Chondrocyte (in vitro differentiated cells): ENCODE results near the gene HEXA. TPM values are rescaled to one million over a fixed set of nuclear protein-coding genes. Genes with fewer than 3 reads are reported as not detected.

ENCODE experiments used
- DNase-seq: peaks from one replicate; pipeline ENCODE4 v3.0.0; 2021; ENCODE audit warnings: mixed read lengths, low spot score
- H3K27ac Mint-ChIP-seq: one replicate; pipeline ENCODE4 v1.8.0; 2021; ENCODE audit warnings: mild to moderate bottlenecking, moderate library complexity, mixed read lengths; ENCODE audit not compliant: unreplicated experiment
- H3K27me3 Mint-ChIP-seq: 2 replicates; pipeline ENCODE4 v1.8.0; 2021; ENCODE audit warnings: low read depth, mixed read lengths
- H3K36me3 Mint-ChIP-seq: 2 replicates; pipeline ENCODE4 v1.8.0; 2021; ENCODE audit warnings: low read depth, mixed read lengths
- H3K4me1 Mint-ChIP-seq: 2 replicates; pipeline ENCODE4 v1.8.0; 2021; ENCODE audit warnings: low read depth, mild to moderate bottlenecking, mixed read lengths
- H3K4me3 Mint-ChIP-seq: one replicate; pipeline ENCODE4 v1.8.0; 2021; ENCODE audit warnings: mild to moderate bottlenecking, moderate library complexity, mixed read lengths; ENCODE audit not compliant: unreplicated experiment
- H3K9me3 Mint-ChIP-seq: 2 replicates; pipeline ENCODE4 v1.8.0; 2021; ENCODE audit warnings: low read depth, mixed read lengths
- total RNA-seq: library from RNA; stranded (reverse); gene quantifications from 3 replicates; pipeline ENCODE4 v1.2.1, GENCODE V29; 2021
- TF ChIP-seq, protein P1 (sequence below): fragments of 200-600 bp; sonication (generic); IDR thresholded peaks from 2 replicates; pipeline ENCODE4 v1.5.0; 2021; ENCODE audit warnings: antibody characterized with exemption, mild to moderate bottlenecking, moderate library complexity

Gene HEXA
- total RNA-seq, 1 donor from 2014 or later: 194 TPM

DNA sequence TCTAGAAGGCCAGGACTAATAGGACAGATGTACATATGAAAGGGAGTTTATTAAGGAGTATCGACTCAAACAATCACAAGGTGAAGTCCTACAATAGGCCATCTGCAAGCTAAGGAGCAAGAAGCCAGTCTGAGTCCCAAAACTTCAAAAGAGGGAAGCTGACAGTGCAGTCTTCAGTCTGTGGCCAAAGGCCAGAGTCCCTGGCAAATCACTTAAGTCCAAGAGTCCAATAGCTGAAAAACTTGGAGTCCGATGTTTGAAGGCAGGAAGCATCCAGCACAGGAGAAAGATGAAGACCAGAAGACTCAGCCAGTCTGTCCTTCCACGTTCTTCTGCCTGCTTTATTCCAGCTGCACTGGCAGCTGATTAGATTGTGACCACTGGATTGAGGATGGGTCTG is 44.8 kb downstream of the HEXA start:
- DNase-seq: no peak
- Mint-ChIP-seq H3K27ac (no peak overlapping the region), H3K27me3 (no peaks in the 10 kb centered on the region), H3K36me3 (peaks cover 18% of the 10 kb centered on the region), H3K9me3 (no peaks in the 10 kb centered on the region), H3K4me1 (no peaks in the 10 kb centered on the region), H3K4me3 (no peak overlapping the region)
- TF ChIP-seq, protein P1, sequence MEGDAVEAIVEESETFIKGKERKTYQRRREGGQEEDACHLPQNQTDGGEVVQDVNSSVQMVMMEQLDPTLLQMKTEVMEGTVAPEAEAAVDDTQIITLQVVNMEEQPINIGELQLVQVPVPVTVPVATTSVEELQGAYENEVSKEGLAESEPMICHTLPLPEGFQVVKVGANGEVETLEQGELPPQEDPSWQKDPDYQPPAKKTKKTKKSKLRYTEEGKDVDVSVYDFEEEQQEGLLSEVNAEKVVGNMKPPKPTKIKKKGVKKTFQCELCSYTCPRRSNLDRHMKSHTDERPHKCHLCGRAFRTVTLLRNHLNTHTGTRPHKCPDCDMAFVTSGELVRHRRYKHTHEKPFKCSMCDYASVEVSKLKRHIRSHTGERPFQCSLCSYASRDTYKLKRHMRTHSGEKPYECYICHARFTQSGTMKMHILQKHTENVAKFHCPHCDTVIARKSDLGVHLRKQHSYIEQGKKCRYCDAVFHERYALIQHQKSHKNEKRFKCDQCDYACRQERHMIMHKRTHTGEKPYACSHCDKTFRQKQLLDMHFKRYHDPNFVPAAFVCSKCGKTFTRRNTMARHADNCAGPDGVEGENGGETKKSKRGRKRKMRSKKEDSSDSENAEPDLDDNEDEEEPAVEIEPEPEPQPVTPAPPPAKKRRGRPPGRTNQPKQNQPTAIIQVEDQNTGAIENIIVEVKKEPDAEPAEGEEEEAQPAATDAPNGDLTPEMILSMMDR: no peak

DNA sequence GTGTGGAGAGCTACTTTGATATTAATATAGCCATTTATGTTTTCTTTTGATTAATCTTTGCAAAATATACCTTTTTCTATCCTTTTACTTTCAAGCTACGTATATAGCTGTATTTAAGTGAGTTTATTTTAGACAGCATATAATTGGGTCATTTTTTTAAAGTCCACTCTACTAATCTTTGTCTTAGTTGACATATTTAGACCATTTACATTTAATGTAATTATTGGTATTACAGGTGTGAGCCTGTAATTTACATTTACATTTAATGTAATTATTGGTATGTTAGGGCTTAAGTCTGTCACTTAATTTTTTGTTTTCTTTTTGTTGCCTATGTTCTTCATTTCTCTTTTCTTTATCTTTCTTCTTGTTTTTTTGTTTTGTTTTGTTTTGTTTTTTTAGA is 52.1 kb downstream of the HEXA start:
- peaks cover 5% of the 10 kb centered on the region for H3K27me3 Mint-ChIP-seq
- peaks cover 17% of the 10 kb centered on the region for H3K9me3 Mint-ChIP-seq
- peaks cover 20% of the 10 kb centered on the region for H3K36me3 Mint-ChIP-seq
- no peak for DNase-seq
- TF ChIP-seq, protein P1: no peak
- H3K27ac Mint-ChIP-seq: no peak overlapping the region
- peaks cover 13% of the 10 kb centered on the region for H3K4me1 Mint-ChIP-seq
- no peak overlapping the region for H3K4me3 Mint-ChIP-seq

DNA sequence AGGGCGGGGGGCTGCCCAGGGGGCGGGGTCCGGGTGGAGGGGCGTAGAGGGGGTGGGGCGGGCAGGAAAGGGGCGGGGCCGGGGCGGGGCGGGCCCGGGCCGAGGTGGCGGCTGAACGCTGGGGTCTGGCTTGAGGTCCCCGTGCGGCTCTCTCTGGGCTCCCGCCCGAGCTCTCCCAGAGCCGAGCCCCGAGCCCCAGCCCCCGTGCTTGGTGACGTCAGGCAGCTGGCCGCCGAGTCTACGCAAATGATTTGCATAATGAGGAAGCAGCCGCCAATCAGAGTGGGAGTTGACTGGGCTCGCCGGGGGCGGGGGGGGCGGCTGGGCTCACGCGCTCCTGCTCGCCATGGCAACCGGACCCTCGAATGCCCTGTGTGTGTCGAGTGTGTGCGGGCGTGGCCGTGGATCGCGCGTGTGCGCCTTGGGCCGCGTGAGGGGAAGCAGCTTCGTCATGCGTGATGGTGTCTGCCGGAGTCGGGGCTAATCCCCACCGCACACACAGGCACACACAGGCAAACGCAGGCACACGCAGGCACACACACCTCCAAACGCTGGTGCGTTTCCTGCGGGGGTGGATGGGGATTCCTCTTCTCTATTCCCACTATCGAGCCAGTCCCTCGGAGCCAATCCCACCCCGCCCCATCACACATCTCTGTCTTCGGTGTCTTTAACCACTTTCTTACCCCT is 55.7 kb downstream of the HEXA start, which contains the start of gene CELF6:
Gene CELF6 (minus strand): TSS at position 173 of the 687 bp plus-strand sequence. CDS start 283 bp downstream, outside the sequence.
- peak within 1 kb of the TSS; percentile 59 for H3K27ac Mint-ChIP-seq

DNA sequence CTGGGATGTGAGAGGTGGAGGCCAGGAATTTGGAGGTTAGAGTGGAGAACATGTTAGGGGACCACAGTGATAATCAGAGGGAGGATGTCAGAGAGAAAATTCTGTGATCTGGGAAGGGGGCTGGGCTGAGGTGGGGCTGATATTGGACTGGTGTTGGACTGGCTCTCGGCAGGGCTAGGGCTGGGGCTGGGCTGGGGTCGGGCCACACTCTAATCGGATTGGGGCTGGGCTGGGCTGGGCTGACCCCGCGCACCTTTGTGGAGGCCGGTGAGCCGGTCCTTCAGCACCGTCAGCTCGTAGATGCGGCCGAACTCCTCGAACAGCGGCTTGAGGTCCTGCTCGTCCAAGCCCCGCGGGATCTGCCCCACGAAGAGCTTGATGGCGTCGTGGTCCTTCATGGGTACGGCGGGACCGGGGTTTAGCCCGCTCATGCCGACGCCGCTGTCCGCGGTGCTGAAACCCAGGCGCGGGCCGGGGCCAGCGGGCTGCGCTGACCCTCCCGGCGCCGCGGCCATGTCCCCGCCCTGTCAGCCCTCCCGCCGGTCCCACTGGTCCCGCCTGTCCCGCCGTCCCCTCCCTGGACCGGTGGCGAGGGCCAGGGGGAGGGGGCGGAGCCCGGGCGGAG is 56.3 kb downstream of the HEXA start:
- Mint-ChIP-seq H3K9me3 (peaks cover 13% of the 10 kb centered on the region), H3K36me3 (peaks cover 6% of the 10 kb centered on the region), H3K27me3 (peaks cover 10% of the 10 kb centered on the region), H3K4me1 (peaks cover 20% of the 10 kb centered on the region), H3K27ac (no peak overlapping the region), H3K4me3 (peak overlapping the region; percentile 55)
- TF ChIP-seq, protein P1: no peak
- DNase-seq: no peak

More for the DNA sequence above, 55.7 kb downstream of the HEXA start, which contains the start of gene CELF6:
- Mint-ChIP-seq H3K4me3 (peak within 1 kb of the TSS; percentile 75), H3K9me3 (peaks cover 17% of the 10 kb centered on the region), H3K4me1 (peaks cover 20% of the 10 kb centered on the region), H3K36me3 (peaks cover 10% of the 10 kb centered on the region), H3K27me3 (peaks cover 10% of the 10 kb centered on the region)
- no peak for DNase-seq
- TF ChIP-seq, protein P1: no peak

DNA sequence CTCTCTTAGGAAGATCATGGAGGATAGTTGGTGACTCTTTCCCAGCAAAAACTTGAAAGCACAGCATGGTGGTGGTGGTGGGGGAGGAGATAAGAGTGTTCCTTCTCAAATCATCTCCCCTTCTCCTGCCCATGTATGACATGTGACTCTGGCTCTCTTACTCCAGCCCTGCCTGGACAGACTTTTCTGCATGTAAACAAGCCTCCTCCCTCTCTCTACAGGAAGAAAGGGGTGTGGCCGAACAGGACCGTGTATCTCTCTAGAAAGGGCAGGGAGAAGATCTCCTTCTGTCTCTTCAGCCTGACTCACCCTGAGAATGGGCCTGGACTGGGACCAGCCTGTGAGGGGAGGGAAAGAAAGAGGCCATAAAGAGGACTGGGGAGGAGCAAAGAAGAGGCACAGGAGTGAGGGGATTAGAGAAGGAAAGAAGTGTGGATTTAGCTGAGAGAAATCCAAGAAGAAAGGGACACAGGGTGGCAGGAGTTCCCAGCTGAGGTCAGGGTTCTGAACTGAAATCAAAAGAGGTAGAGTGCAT is 57.3 kb downstream of the HEXA start:
- H3K27me3 Mint-ChIP-seq: peaks cover 10% of the 10 kb centered on the region
- H3K36me3 Mint-ChIP-seq: no peaks in the 10 kb centered on the region
- TF ChIP-seq, protein P1: no peak
- no peak for DNase-seq
- H3K4me1 Mint-ChIP-seq: peaks cover 20% of the 10 kb centered on the region
- peaks cover 3% of the 10 kb centered on the region for H3K9me3 Mint-ChIP-seq
- no peak overlapping the region for H3K27ac Mint-ChIP-seq
- peak overlapping the region; percentile 55 for H3K4me3 Mint-ChIP-seq
